Measurements from ENCODE around the gene MPZL2. TPM values are rescaled to one million over a fixed set of nuclear protein-coding genes. Genes with fewer than 3 reads are reported as not detected.
"Not testable (repeated sequence)": the region's sequence is repeated elsewhere in the genome, so short reads cannot be mapped to it uniquely, and the experiment has no call there.

The MPZL2 gene
- total and polyA plus RNA-seq, 8 donors = 6.0 to 20.7 (median 13.8) TPM

DNA sequence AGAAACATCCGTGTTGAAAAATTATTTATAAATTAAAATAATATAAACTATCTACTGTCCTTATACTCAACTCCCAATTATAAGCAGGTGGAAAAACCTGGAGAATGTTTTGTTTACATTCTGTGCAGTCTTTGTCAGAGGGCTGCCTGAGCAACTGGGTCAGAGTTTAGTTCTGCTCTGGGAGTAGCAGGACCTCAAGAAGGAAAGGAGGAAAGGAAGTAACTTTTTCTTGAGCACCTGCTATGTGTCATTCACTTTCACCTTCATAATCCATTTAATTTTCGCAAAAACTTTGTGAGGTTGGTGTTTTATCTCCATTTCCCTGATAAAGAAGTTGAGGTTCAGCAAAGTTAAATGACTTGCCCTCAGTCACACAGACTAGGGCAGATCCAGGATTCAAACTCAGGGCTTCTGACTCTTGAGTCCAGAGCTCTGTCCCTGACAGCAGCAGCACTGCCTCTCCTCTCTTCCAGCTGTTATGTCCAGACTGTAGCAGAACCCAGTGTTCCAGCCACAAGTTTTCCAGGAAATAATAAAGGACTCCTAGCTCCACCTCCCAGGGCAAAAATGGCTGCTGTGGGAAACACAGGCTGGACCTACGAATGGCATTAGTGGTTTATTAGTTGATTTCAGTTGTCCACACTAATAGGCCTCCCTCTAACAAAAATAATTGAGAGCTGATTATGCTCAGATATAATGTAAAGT is 46.8 kb upstream of the MPZL2 start:
- peaks cover 0 to 7% (median 0%) of the 10 kb centered on the region in 4 donors for H3K27me3 ChIP-seq
- no peaks in the 10 kb centered on the region for H3K9me3 ChIP-seq
- 54 to 68% methylated on average over 3 of the region's 3 CpGs for WGBS, 2 donors
- intact Hi-C loops (cut with DNase I) = no loop called here
- TF ChIP-seq, protein P1, sequence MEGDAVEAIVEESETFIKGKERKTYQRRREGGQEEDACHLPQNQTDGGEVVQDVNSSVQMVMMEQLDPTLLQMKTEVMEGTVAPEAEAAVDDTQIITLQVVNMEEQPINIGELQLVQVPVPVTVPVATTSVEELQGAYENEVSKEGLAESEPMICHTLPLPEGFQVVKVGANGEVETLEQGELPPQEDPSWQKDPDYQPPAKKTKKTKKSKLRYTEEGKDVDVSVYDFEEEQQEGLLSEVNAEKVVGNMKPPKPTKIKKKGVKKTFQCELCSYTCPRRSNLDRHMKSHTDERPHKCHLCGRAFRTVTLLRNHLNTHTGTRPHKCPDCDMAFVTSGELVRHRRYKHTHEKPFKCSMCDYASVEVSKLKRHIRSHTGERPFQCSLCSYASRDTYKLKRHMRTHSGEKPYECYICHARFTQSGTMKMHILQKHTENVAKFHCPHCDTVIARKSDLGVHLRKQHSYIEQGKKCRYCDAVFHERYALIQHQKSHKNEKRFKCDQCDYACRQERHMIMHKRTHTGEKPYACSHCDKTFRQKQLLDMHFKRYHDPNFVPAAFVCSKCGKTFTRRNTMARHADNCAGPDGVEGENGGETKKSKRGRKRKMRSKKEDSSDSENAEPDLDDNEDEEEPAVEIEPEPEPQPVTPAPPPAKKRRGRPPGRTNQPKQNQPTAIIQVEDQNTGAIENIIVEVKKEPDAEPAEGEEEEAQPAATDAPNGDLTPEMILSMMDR (IDR thresholded peaks at IDR 0.05) = no peak
- no peak overlapping the region for H3K4me3 ChIP-seq
- H3K4me1 ChIP-seq = peaks cover 0 to 7% (median 4%) of the 10 kb centered on the region in 3 donors
- DNase-seq (no peak), FAIRE-seq (no peak), ATAC-seq (peak in 1 of 4 donors; percentile 24)
- H3K27ac ChIP-seq = no peak overlapping the region
- H3K36me3 ChIP-seq = no peaks in the 10 kb centered on the region

DNA sequence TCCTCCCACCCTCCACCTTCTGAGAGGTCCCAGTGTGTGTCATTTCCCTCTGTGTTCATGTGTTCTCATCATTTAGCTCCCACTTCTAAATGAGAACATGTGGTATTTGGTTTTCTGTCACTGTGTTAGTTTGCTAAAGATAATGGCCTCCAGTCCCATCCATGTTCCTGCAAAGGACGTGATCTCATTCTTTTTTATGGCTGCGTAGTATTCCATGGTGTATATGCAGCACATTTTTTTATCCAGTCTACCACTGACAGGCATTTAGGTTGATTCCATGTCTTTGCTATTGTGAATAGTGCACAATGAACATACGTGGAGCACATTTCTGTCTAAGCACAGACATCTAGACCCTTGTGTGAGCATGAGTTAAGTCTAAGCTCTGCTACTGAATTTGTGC is 46.2 kb upstream of the MPZL2 start:
- no peak overlapping the region for H3K4me3 ChIP-seq
- DNase-seq (no peak), ATAC-seq (no peak), FAIRE-seq (no peak)
- H3K4me1 ChIP-seq = peaks cover 0 to 4% (median 1%) of the 10 kb centered on the region in 3 donors
- H3K27me3 ChIP-seq = peaks cover 0 to 7% (median 0%) of the 10 kb centered on the region in 4 donors
- WGBS, 2 donors = 78 to 88% methylated on average over 3 of the region's 3 CpGs
- H3K36me3 ChIP-seq = no peaks in the 10 kb centered on the region
- intact Hi-C loops (cut with DNase I) = no loop called here
- H3K27ac ChIP-seq = no peak overlapping the region
- TF ChIP-seq, protein P1 (IDR thresholded peaks at IDR 0.05) = no peak
- no peaks in the 10 kb centered on the region for H3K9me3 ChIP-seq

DNA sequence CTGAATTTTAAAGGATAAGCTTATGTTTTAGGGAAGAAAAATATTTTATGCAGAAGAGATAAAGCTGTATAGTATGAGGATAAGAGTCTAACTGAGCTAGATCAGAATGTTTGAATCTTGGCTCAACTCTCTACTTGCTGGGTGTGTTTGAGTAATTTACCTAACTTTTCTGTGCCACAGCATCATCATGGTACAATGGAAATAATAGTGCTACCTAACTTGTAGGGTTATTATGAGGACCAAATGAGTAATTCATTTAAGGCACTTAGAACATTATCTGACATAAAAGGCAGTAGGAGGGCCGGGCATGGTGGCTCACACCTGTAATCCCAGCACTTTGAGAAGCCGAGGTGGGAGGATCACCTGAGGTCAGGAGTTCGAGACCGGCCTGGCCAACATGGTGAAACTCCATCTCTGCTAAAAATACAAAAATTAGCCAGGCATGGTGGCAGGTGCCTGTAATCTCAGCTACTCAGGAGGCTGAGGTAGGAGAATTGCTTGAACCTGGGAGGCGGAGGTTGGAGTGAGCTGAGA is 45.0 kb upstream of the MPZL2 start:
- H3K4me3 ChIP-seq; H3K4me1 ChIP-seq; DNase-seq; H3K9me3 ChIP-seq; ATAC-seq; intact Hi-C loops (cut with DNase I); H3K27me3 ChIP-seq; H3K27ac ChIP-seq; H3K36me3 ChIP-seq; FAIRE-seq: not testable (repeated sequence)
- WGBS, 2 donors = 83 to 90% methylated on average over 5 of the region's 5 CpGs

DNA sequence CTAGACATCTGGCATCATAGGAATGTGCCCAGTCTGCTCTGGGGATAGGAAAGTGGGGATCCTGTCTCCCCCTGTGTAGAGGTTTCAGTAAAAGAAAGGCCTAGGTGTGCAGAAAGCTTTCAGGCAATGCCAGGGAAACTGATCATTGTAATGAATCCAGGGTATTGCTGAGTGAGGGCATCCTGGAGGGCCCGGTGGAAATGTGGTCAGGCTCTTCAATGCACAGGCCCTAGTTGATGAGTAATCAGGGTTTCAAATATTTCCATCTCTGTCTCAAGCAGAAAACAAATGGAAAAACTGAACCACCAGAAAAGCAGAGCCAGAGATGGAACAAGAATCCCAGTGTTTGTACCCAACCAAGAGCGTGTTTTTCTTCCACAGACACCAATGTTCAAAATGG is 42.5 kb upstream of the MPZL2 start:
- H3K4me3 ChIP-seq = no peak overlapping the region
- H3K27me3 ChIP-seq = peaks cover 0 to 7% (median 0%) of the 10 kb centered on the region in 4 donors
- no peaks in the 10 kb centered on the region for H3K36me3 ChIP-seq
- no peaks in the 10 kb centered on the region for H3K4me1 ChIP-seq
- TF ChIP-seq, protein P1 (IDR thresholded peaks at IDR 0.05) = no peak
- H3K27ac ChIP-seq = no peak overlapping the region
- FAIRE-seq (no peak), DNase-seq (no peak), ATAC-seq (no peak)
- 72 to 82% methylated on average over 2 of the region's 2 CpGs for WGBS, 2 donors
- intact Hi-C loops (cut with DNase I) = no loop called here
- no peaks in the 10 kb centered on the region for H3K9me3 ChIP-seq

GRCh38 chr11:118305726-118306125 is 41.6 kb upstream of the MPZL2 start:
- Histone ChIP-seq H3K4me3 (no peak overlapping the region), H3K36me3 (no peaks in the 10 kb centered on the region), H3K27ac (no peak overlapping the region), H3K4me1 (no peaks in the 10 kb centered on the region), H3K27me3 (peaks cover 0 to 4% (median 0%) of the 10 kb centered on the region in 4 donors), H3K9me3 (no peaks in the 10 kb centered on the region)
- WGBS, 2 donors = 76 to 77% methylated on average over 8 of the region's 8 CpGs
- TF ChIP-seq, protein P1 (IDR thresholded peaks at IDR 0.05) = no peak
- no peak for FAIRE-seq
- intact Hi-C loops (cut with DNase I) = no loop called here
- DNase-seq = no peak
- no peak for ATAC-seq

Measured in pancreas (tissue), 10 donors.